SJCRH30 (cell line): Measurements from ENCODE around the gene NFAT5. TPM values are rescaled to one million over a fixed set of nuclear protein-coding genes. Genes with fewer than 3 reads are reported as not detected.
"Not testable (repeated sequence)": the region's sequence is repeated elsewhere in the genome, so short reads cannot be mapped to it uniquely, and the experiment has no call there.

Experiments used
- DNase-seq, 2 experiments: peaks; one replicate each; pipeline ENCODE4 v3.0.0-alpha.2; 2015 to 2020
- H3K27ac ChIP-seq: fragments of 250-450 bp; sonication (Bioruptor Pico); 2 replicates; pipeline ENCODE4 v1.5.1; 2020; ENCODE audit warnings: mild to moderate bottlenecking, moderate library complexity
- H3K27me3 ChIP-seq: fragments of 250-450 bp; sonication (Bioruptor Pico); 2 replicates; pipeline ENCODE4 v1.5.1; 2020; ENCODE audit warnings: mild to moderate bottlenecking, moderate library complexity
- H3K36me3 ChIP-seq: fragments of 250-450 bp; sonication (Bioruptor Pico); 2 replicates; pipeline ENCODE4 v1.5.1; 2020; ENCODE audit warnings: mild to moderate bottlenecking, moderate library complexity
- H3K4me1 ChIP-seq: fragments of 250-450 bp; sonication (Bioruptor Pico); 2 replicates; pipeline ENCODE4 v1.5.1; 2020; ENCODE audit warnings: mild to moderate bottlenecking, moderate library complexity
- H3K4me3 ChIP-seq: fragments of 250-450 bp; sonication (Bioruptor Pico); 2 replicates; pipeline ENCODE4 v1.5.1; 2020; ENCODE audit warnings: mild to moderate bottlenecking, moderate library complexity
- H3K9me3 ChIP-seq: fragments of 250-450 bp; sonication (Bioruptor Pico); replicated peaks from 2 replicates; pipeline ENCODE4 v1.5.1; 2020; ENCODE audit warnings: mild to moderate bottlenecking, moderate library complexity
- total RNA-seq: library from RNA; depleted of rRNA; stranded (reverse); fragments of >200 nt; shearing (Covaris generic); gene quantifications from 2 replicates; pipeline ENCODE4 v1.2.3, GENCODE V29; 2014

The NFAT5 gene
- total RNA-seq, 1 experiment from 2014 or later: 5.7 TPM

GRCh38 chr16:69711115-69711740 is 145.5 kb downstream of the NFAT5 start:
- Histone ChIP-seq H3K4me3 (no peak overlapping the region), H3K9me3 (no peaks in the 10 kb centered on the region), H3K27ac (no peak overlapping the region), H3K27me3 (no peaks in the 10 kb centered on the region), H3K36me3 (no peaks in the 10 kb centered on the region), H3K4me1 (no peaks in the 10 kb centered on the region)
- DNase-seq: no peak

- H3K27ac ChIP-seq: no peak overlapping the region
- DNase-seq: no peak
- H3K36me3 ChIP-seq: no peaks in the 10 kb centered on the region
- H3K9me3 ChIP-seq: no peaks in the 10 kb centered on the region
- no peaks in the 10 kb centered on the region for H3K27me3 ChIP-seq
- no peak overlapping the region for H3K4me3 ChIP-seq
- no peaks in the 10 kb centered on the region for H3K4me1 ChIP-seq
These were observed 146.5 kb downstream of the NFAT5 start for GRCh38 chr16:69712277-69712676.

GRCh38 chr16:69712914-69713581 is 147.3 kb downstream of the NFAT5 start:
- DNase-seq: no peak
- H3K4me1 ChIP-seq: no peaks in the 10 kb centered on the region
- no peak overlapping the region for H3K4me3 ChIP-seq
- no peaks in the 10 kb centered on the region for H3K27me3 ChIP-seq
- no peaks in the 10 kb centered on the region for H3K9me3 ChIP-seq
- H3K36me3 ChIP-seq: no peaks in the 10 kb centered on the region
- no peak overlapping the region for H3K27ac ChIP-seq

DNA sequence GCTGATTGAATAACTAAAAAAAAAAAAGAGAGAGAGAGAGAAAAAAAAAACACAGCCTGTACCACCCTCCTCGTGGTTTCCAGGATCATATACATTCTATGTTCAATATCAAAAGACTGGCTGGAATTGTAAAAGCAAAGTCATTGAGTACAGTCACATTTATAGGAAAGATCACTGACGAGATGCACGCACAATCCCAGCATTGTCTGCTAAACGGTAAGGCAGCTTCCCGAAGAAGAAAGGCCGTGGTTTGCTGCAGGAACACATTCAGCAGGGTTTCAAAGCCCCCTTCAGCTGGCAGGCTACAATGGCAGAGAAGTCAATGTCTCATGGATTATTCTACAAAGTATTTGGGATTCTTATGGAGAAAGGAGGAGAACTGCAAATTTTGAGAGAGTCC is 151.3 kb downstream of the NFAT5 start:
- no peak for DNase-seq
- no peak overlapping the region for H3K4me3 ChIP-seq
- no peaks in the 10 kb centered on the region for H3K9me3 ChIP-seq
- H3K36me3 ChIP-seq: no peaks in the 10 kb centered on the region
- no peak overlapping the region for H3K27ac ChIP-seq
- no peaks in the 10 kb centered on the region for H3K27me3 ChIP-seq
- no peaks in the 10 kb centered on the region for H3K4me1 ChIP-seq

- H3K27ac ChIP-seq: no peak overlapping the region
- H3K4me3 ChIP-seq: no peak overlapping the region
- no peaks in the 10 kb centered on the region for H3K27me3 ChIP-seq
- no peaks in the 10 kb centered on the region for H3K36me3 ChIP-seq
- H3K4me1 ChIP-seq: no peaks in the 10 kb centered on the region
- H3K9me3 ChIP-seq: no peaks in the 10 kb centered on the region
- DNase-seq: no peak
These were observed 152.5 kb downstream of the NFAT5 start for GRCh38 chr16:69718111-69718764.

GRCh38 chr16:69720822-69721430 is 155.2 kb downstream of the NFAT5 start:
- Histone ChIP-seq H3K27ac (no peak overlapping the region), H3K36me3 (no peaks in the 10 kb centered on the region), H3K27me3 (no peaks in the 10 kb centered on the region), H3K9me3 (no peaks in the 10 kb centered on the region), H3K4me1 (no peaks in the 10 kb centered on the region), H3K4me3 (no peak overlapping the region)
- DNase-seq: no peak

DNA sequence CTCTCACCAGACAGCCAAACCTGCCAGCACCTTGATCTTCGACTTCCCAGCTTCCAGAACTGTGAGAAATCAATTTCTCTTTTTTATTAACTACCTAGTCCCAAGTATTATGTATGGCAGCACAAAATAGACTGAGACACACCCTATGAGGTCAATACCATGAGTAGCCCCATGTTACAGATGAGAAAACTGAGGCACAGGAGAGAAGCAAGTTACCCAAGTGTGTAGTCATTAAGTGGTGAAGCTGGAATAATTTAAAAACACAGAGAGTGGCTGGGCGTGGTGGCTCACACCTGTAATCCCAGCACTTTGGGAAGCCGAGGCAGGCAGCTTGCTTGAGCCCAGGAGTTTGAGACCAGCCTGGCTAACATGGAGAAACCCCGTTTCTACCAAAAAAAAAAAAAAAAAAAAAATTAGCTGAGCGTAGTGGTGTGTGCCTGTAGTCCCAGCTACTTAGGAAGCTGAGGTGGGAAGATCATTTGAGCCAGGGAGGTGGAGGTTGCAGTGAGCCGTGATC is 155.7 kb downstream of the NFAT5 start:
- no peaks in the 10 kb centered on the region for H3K9me3 ChIP-seq
- no peaks in the 10 kb centered on the region for H3K4me1 ChIP-seq
- H3K4me3 ChIP-seq: no peak overlapping the region
- no peaks in the 10 kb centered on the region for H3K27me3 ChIP-seq
- H3K27ac ChIP-seq: no peak overlapping the region
- no peaks in the 10 kb centered on the region for H3K36me3 ChIP-seq
- DNase-seq: no peak

DNA sequence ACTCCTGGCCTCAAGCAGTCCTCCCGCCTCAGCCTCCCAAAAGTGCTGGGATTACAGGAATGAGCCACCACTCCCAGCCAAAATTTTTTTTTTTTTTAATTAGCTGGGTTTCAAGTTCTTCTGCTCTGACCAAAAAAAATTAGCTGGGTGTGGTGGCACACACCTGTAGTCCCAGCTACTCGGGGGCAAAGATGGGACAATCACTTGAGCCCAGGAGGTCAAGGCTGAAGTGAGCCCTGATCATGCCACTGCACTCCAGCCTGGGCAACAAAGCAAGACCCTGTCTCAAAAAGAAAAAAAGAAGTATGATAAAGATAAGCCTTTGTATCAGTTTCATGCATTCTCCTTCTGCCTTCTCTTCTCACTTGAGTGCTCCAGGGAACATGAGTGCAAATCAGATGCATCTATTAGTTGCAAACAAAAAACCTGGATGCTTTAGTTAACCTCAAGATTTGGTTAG is 158.7 kb downstream of the NFAT5 start:
- DNase-seq: no peak
- Histone ChIP-seq H3K27me3 (no peaks in the 10 kb centered on the region), H3K9me3 (no peaks in the 10 kb centered on the region), H3K4me3 (no peak overlapping the region), H3K4me1 (no peaks in the 10 kb centered on the region), H3K27ac (no peak overlapping the region), H3K36me3 (no peaks in the 10 kb centered on the region)

GRCh38 chr16:69724981-69725479 is 159.3 kb downstream of the NFAT5 start:
- peak; percentile 19 to 53 for DNase-seq
- Histone ChIP-seq H3K9me3 (no peaks in the 10 kb centered on the region), H3K4me3 (no peak overlapping the region), H3K27ac (no peak overlapping the region), H3K4me1 (no peaks in the 10 kb centered on the region), H3K27me3 (no peaks in the 10 kb centered on the region), H3K36me3 (no peaks in the 10 kb centered on the region)

DNA sequence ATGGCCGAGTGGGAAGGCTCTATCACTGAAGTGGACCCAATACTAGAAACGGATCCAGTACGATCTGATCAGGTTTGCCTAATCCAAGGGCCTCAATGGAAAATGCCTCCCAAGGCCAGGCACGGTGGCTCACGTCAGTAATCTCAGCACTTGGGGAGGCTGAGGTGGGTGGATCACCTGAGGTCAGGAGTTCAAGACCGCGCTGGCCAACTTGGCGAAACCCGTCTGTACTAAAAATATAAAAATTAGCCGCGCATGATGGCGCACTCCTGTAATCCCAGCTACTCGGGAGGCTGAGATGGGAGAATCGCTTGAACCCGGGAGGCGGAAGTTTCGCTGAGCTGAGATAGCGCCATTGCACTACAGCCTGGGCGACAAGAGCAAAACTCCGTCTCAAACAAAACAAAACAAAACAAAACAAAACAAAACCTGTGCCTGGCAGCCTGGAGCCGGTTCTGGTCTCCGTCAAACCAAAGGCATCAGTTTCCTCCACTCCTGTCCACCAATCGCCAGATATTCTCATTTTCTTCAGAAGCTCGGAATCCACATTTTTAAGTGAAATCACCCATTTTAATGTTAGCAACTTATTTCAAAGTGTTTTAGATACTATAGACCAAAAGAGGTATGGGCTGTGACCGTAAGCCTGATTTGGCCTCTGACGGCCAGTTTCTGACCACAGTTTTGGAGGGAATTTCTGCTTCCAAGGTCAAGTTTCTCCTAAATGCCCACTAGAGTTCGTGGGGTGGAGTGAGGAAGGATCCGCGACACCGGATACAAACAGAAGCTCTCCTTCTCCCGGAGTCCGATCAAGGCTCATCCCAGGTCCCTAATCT is 159.9 kb downstream of the NFAT5 start:
- Histone ChIP-seq H3K36me3 (no peaks in the 10 kb centered on the region), H3K4me1 (no peaks in the 10 kb centered on the region), H3K4me3 (peak overlapping the region; percentile 53), H3K9me3 (no peaks in the 10 kb centered on the region), H3K27me3 (no peaks in the 10 kb centered on the region), H3K27ac (peak overlapping the region; percentile 80)
- no peak for DNase-seq

- no peaks in the 10 kb centered on the region for H3K36me3 ChIP-seq
- peak within 1 kb of the TSS; percentile 80 for H3K27ac ChIP-seq
- DNase-seq: peak; percentile 91 to 92
- H3K4me1 ChIP-seq: no peaks in the 10 kb centered on the region
- H3K4me3 ChIP-seq: peak within 1 kb of the TSS; percentile 53
- no peaks in the 10 kb centered on the region for H3K27me3 ChIP-seq
- H3K9me3 ChIP-seq: no peaks in the 10 kb centered on the region
These were observed 160.7 kb downstream of the NFAT5 start, which contains the start of gene NQO1 for GRCh38 chr16:69726313-69727060. NQO1 (minus strand) TSS chr16:69726560; CDS start chr16:69726439, 121 bp downstream.

- Histone ChIP-seq H3K27me3 (no peaks in the 10 kb centered on the region), H3K36me3 (no peaks in the 10 kb centered on the region), H3K9me3 (no peaks in the 10 kb centered on the region), H3K4me1 (no peaks in the 10 kb centered on the region), H3K4me3 (no peak overlapping the region), H3K27ac (no peak overlapping the region; the same call in 1 of the 2 replicates)
- no peak for DNase-seq
These were observed 162.1 kb downstream of the NFAT5 start for GRCh38 chr16:69727916-69728270.

DNA sequence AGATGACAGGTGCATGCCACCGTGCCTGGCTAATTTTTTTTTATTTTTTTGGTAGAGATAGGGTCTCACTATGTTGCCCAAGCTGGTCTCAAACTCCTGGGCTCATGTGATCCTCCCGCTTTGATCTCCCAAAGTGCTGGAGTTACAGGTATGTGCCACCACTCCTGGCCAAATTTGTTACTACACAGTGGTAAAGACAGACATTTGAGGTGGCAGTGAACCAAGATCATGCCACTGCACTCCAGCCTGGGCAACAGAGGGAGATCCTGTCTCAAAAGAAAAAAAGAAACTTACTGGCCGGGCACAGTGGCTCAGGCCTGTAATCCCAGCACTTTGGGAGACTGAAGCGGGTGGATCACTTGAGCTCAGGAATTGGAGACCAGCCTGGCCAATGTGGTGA is 163.3 kb downstream of the NFAT5 start:
- not testable (repeated sequence) for H3K27me3 ChIP-seq, H3K27ac ChIP-seq, DNase-seq, H3K9me3 ChIP-seq, H3K4me3 ChIP-seq, H3K36me3 ChIP-seq, H3K4me1 ChIP-seq

DNA sequence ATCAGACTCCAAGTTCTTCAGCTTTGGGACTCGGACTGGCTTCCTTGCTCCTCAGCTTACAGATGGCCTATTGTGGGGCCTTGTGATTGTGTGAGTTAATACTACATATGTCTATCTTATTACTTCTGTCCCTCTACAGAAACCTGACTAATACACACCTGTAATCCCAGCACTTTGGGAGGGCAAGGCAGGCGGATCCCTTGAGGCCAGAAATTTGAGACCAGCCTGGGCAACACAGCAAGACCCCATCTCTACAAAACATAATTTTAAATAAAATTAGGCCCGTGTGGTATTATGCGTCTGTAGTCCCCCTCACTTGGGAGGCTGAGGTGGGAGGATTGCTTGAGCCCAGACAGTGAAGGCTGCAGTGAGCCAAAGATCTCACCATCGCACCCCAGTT is 165.5 kb downstream of the NFAT5 start:
- H3K36me3 ChIP-seq, DNase-seq: not testable (repeated sequence)

More for the DNA sequence above, 165.5 kb downstream of the NFAT5 start:
- not testable (repeated sequence) for H3K27ac ChIP-seq, H3K4me3 ChIP-seq, H3K27me3 ChIP-seq, H3K4me1 ChIP-seq, H3K9me3 ChIP-seq
